ENCODE results near the gene CIRBP.
A peak's percentile ranks its signal among the peaks of the same experiment; 100 is the strongest.
"Not testable (repeated sequence)": the region's sequence is repeated elsewhere in the genome, so short reads cannot be mapped to it uniquely, and the experiment has no call there.

CIRBP gene

DNA sequence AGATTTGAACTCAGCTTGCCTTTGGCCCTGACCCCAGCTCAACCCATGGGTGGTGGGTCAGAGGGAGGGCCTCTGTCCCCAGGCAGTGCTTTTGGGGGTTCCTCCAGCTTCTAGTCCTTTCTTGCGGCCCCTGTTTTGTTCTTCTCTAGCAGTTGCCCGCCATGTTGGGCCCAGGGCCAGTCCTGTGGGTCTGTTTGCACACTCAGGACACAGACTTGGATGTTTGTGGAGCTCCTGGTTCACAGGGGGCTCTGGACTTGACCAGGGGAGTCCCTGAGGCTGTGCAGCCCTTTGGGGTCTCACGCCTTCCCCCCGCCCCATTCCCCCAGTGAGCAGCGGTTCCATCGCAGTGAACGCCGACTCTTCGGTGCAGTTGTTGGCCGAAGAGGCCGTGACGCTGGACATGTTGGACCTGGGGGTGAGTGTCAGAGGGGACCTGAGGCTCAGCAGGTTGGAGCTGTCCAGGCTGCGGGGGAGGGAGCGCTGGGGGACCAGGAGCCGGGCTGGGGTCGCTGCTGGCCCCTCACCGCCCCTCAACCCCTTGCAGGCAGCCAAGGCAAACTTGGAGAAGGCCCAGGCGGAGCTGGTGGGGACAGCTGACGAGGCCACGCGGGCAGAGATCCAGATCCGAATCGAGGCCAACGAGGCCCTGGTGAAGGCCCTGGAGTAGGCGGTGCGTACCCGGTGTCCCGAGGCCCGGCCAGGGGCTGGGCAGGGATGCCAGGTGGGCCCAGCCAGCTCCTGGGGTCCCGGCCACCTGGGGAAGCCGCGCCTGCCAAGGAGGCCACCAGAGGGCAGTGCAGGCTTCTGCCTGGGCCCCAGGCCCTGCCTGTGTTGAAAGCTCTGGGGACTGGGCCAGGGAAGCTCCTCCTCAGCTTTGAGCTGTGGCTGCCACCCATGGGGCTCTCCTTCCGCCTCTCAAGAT, 25.1 kb upstream of the CIRBP start:
- DNase-seq (ENCODE audit: low spot score), result peak; percentile 91

DNA sequence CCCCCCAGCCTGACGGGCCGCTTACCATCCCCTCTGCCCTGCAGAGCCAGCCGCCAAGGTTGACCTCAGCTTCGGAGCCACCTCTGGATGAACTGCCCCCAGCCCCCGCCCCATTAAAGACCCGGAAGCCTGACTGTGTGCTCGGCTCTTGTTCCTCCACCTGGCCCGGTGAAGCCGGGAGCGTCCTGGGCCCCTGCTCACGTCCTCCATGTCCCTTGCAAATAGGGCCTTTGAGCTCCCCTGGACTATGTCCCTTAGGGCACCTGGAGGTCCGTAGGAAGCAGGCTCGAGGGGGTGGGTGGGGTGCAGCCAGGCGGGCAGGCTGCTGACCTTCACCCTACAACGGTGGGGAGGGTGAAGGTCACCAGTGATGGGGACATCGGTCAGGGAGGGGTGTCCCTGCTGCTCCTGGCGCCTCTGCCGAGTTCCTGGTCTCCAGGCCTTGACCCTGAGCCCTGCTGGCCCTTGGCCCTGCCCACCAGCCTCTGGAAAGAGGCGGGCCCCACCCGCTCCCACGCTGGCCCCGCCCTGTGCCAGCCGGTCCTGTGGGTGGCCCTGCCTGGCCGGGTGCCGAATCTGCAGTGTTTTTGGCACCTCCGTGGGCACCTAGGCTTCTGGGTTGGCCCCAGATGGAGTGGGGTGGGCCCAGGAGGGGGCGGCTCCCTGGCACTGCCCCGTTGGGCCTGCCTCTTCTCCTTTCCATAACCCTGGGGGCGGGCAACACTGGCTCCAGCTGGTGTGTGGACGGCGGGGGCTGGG, 24.3 kb upstream of the CIRBP start:
- no peak for DNase-seq (ENCODE audit: low spot score)

DNA sequence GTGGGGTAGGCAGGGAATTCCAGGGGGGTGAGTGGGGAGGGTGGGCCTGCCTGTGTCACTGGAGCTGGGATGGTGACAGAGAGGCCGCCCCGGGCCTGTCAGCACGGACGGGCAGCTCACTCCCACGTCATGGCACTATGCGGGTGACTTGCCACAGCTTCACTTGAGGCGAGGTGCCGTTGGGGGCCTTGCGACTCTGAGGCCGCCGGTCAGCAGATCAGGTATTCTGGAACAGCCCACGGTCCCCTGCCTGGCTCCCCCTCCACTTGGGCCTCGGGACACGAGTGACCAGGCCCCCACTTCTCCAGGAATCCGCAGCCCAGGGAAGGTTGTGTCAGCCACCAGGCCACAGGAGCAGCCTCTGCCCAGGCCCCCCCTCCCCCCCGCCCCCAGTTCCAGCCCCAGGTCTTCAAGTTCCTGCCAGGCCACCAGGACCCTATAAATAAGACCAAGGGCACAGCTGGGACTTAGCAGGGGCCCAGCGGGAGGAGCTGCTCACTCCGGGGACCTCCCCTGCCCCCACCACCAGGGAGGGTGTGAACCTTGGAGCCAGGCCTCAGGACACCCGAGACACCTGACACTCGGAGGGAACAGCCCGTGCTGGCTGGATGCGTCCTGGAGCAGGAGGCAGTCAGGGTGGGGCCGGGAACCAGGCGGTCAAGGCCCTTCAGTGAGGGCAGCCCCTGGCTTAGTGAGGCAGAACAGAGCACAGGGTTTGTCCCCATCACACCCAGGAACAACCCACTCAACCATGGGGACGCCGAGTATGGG, 23.5 kb upstream of the CIRBP start:
- no peak for DNase-seq (ENCODE audit: low spot score)

DNA sequence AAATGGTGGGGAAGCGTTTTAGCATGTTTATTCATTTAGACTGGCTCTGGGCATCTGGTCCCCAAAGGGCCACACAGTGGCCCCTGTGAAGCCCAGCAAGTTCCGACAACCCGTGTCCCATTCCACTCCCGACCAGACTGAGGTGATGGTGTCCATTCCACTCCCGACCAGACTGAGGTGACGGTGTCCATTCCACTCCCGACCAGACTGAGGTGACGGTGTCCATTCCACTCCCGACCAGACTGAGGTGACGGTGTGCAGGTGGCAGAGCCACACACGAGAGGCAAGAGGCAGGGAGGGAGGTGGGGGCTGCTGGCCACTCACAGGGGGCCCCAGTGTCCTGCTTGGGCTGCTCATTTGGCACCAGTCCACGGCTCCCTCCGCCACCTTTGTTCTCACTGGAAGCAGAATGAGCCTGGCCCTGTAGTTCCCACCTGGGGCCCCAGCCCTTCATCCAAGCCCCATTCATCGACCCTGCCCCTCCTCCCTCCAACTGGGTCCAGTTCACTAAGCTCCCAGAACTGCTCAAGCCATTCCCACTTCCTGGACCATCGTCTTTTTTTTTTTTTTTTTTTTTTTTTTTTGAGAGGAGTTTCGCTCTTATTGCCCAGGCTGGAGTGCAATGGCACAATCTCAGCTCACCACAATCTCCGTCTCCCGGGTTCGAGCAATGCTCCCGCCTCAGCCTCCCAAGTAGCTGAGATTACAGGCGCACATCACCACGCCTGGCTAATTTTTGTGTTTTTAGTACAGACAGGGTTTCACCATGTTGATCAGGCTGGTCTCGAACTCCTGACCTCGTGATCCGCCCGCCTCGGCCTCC, 22.7 kb upstream of the CIRBP start:
- not testable (repeated sequence) for DNase-seq (ENCODE audit: low spot score)

DNA sequence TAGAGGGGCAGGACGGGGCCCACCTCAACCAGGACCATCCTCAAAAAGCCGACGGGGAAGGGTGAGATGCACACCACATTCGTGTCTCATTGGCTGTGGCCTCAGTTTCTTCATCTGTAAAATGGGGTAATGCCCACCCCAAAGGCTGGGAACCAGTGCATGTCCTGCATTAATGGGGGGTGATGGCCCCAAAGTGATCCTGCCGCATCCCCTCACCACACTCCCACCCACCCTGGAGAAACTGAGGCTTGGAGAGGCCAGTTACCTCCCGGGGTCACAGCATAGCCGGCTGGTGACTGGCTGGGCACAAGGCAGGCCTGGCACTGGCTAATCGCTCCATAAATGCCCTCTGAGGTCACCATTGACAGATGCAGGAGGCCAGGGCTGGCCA, 21.4 kb upstream of the CIRBP start:
- DNase-seq (ENCODE audit: low spot score), result no peak

DNA sequence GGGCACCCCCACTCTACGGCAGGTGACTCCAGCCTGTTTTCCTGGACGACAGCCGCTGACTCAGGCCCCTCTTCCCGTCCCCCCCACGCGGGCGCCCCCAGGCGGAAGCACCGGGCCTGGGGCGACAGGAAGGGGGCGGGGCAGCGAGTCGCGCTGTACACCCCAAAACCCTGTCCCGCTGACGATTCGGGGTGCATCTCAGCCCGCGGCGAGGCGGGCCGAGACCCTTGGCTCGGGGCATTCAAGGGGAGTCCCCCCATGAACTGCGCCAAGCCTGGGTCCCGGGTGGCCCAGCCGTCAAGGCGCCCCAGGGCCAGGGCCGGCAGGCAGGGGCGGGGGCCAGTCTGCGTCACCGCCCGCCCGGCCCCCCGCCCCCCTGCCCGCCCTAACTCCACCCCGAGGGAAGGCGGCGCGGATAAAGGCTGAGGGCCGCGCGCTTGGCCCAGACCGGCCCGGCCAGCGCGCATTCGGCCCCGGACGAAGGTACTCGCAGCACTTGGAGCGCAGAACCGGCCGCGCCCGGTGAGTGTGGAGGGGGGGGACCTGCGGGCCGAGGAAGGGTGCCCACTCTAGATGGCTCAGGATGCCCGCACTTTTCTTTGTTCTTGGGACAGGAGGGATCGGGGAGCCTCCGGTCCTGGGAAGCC, 20.9 kb upstream of the CIRBP start, which contains the start of gene MIDN:
Gene MIDN, plus strand, starts transcription at position 445 of the 647 bp plus-strand sequence. CDS start 1,714 bp downstream, outside the sequence.
- peak; percentile 92 for DNase-seq (ENCODE audit: low spot score)

DNA sequence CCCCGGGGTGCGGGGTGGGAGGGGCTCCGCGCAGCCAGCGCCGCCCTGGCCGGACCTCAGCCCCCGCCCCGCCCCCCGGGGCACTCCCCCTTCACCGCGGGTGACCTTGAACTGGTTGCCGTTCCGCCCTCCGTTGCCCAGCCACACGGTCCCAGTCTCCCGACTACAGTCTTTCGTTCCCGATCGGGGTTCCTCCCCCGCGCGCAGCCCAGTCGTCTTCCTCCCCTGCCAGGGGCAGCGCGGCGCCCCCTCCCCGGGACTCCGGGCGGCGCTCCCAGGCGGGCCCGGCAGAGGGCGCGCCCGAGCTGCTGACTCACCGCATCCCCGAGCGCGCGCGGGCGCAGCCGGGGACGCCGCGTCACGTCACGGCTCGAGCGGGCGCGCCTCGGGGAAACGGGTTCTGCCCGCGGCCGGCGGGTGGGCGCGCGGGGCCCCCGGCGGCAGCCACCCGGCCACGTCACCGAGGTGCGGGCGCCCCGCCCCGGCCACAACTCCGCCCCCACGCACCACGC, 20.3 kb upstream of the CIRBP start:
- DNase-seq (ENCODE audit: low spot score), result peak; percentile 82

GRCh38 chr19:1249298-1249989, 19.7 kb upstream of the CIRBP start:
- peak; percentile 95 for DNase-seq (ENCODE audit: low spot score)

GRCh38 chr19:1249990-1250436, 19.1 kb upstream of the CIRBP start:
- no peak for DNase-seq (ENCODE audit: low spot score)

- no peak for DNase-seq (ENCODE audit: low spot score)
These were observed 18.5 kb upstream of the CIRBP start for GRCh38 chr19:1250437-1251260.

DNA sequence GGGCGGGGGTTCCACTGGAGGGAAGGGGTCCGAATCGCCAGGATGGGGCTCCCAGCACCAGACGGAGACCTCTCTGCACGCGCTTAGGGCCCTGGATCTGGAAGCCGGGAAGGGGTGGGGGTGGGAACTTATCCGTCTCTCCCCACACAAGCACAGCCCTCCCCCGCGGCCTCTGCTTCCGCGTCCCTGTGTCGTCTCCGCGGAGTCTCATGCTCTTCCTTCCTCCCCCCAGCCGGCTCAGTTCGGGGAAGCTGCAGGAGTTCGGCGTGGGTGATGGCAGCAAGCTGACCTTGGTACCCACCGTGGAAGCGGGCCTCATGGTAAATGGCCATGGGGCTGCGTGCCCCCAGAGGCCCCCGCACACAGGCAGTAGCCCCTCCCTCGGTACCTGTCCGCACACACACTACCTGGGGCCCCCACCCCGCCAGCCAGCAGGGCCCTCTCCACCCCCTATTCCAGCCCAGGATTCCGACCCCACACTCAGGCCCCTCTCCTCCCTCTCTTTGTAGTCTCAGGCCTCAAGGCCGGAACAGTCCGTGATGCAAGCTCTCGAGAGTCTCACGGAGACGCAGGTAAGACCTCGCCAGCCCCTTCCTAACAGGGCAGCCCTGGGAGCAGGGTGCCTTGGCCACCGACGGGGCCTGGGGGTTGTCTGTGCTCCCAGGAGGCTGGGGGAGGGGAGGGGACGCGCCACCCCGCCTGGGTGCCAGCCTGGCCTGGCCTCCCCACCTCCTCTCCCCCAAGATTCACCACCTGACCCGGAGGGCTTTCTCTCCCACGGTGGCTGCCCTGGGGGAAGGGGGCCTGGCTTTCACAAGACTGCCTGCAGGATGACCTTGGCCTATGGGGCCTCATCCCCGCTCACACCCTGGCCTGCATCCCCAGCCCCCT, 17.6 kb upstream of the CIRBP start:
- peak; percentile 55 for DNase-seq (ENCODE audit: low spot score)

DNA sequence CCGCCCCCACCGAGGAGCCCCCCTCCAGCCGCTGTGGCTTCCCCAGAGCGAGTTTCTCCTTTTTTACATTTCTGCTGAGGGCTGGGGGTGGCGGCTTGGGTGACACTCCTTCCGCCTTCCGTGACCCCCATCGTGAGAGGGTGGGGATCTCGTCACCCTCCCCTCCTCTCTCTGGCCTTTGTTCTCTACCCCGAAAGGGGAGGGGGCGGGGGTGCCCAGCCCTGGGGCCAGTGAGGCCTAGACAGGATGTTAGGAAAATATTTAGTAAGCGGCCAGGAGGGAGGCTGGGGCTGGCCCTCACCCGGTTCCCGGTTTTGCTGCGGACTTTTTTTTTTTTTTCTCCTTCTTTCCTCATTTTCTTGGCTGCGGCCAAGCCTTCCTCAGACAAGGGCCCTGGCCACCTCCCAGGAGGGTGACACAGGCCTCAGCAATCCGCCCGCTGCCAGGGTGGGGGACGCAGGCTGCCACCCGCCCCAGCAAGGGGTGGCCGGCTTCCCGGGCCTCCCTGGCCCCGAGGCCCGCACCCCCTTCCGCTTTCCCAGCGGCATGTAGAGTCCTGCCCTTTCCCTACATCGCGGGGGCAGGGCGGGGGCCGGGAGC, 16.8 kb upstream of the CIRBP start:
- DNase-seq (ENCODE audit: low spot score), result peak; percentile 85

DNA sequence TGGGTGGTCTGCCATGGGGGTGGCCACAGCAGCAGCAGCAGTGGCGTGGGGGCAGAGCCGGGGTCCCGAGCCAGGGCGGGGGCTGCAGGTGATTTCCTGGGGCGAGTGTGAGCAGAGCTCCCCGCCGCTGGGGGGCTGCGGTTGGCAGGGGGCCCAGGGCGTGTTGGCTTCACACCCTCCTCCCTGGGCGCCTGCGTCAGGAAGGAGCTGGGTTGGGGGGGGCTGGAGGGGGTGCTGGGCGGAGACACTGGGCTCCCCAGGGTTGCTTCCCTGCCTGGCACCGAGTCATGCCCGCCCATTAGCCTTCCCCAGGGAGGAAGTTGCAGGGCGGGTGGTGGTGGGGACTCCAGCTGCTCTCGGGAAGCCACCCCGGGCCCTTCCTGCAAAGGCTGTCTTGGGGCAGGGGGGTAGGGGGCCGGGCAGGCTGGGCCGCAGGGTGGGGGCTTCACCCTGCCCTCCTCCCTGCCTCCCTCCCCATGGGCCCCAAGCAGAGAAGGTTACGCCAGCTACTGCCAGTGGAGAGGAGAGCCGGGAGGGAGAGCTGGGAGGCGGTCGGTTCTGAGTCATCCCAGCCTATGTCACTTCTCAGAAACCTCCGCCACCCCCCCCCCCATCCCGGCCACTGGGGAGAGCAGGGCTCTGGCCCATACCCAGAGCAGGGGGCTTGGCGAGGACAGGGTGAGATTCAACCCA, 16.2 kb upstream of the CIRBP start:
- peak; percentile 87 for DNase-seq (ENCODE audit: low spot score)

GRCh38 chr19:1253514-1254080, 15.5 kb upstream of the CIRBP start:
- DNase-seq (ENCODE audit: low spot score), result no peak

DNA sequence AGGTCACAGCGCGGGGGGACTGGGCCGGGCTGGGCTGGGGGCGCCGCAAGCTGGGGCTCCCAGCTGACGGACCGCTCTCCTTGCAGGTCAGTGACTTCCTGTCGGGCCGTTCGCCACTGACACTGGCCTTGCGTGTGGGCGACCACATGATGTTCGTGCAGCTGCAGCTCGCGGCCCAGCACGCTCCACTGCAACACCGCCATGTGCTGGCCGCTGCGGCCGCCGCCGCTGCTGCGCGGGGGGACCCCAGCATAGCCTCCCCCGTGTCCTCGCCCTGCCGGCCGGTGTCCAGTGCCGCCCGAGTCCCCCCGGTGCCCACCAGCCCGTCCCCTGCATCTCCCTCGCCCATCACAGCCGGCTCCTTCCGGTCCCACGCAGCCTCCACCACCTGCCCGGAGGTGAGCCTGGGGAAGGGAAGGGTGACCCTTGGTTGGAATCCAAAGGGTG, 15.0 kb upstream of the CIRBP start:
- DNase-seq (ENCODE audit: low spot score), result no peak

- DNase-seq (ENCODE audit: low spot score), result no peak
These were observed 14.5 kb upstream of the CIRBP start for GRCh38 chr19:1254530-1255185.

Data from AG08396 (cell line).